Ishikawa (cell line): Measurements from ENCODE around the gene STX1A.
A peak's percentile ranks its signal among the peaks of the same experiment; 100 is the strongest.

Experiments
- CEBPB ChIP-seq: IDR thresholded peaks from 2 replicates; pipeline ENCODE4 v1.6.1; 2012
- CREB1 ChIP-seq: IDR thresholded peaks from 2 replicates; pipeline ENCODE4 v1.6.1; 2012; ENCODE audit warnings: low read depth
- EGR1 ChIP-seq: IDR thresholded peaks from 2 replicates; pipeline ENCODE4 v1.6.1; 2012
- EP300 ChIP-seq: IDR thresholded peaks from 2 replicates; pipeline ENCODE4 v1.6.1; 2012; ENCODE audit warnings: borderline replicate concordance
- FOXM1 ChIP-seq: IDR thresholded peaks from 2 replicates; pipeline ENCODE4 v1.6.1; 2012; ENCODE audit warnings: low read depth, borderline replicate concordance
- MAX ChIP-seq: IDR thresholded peaks from 2 replicates; pipeline ENCODE4 v1.6.1; 2012
- NFIC ChIP-seq: IDR thresholded peaks from 2 replicates; pipeline ENCODE4 v1.6.1; 2012
- RAD21 ChIP-seq: IDR thresholded peaks from 2 replicates; pipeline ENCODE4 v1.6.1; 2012; ENCODE audit warnings: low read depth
- REST ChIP-seq: IDR thresholded peaks from 2 replicates; pipeline ENCODE4 v1.6.1; 2012; ENCODE audit warnings: low read depth, mild to moderate bottlenecking
- TAF1 ChIP-seq: IDR thresholded peaks from 2 replicates; pipeline ENCODE4 v1.6.1; 2012; ENCODE audit warnings: low read depth, mild to moderate bottlenecking
- TCF12 ChIP-seq: IDR thresholded peaks from 2 replicates; pipeline ENCODE4 v1.6.1; 2012; ENCODE audit warnings: low read depth
- TEAD4 ChIP-seq: IDR thresholded peaks from 2 replicates; pipeline ENCODE4 v1.6.1; 2012
- USF1 ChIP-seq: IDR thresholded peaks from 2 replicates; pipeline ENCODE4 v1.6.1; 2012
- YY1 ChIP-seq: IDR thresholded peaks from 2 replicates; pipeline ENCODE4 v1.6.1; 2012; ENCODE audit warnings: low read depth
- ZBTB7A ChIP-seq: IDR thresholded peaks from 2 replicates; pipeline ENCODE4 v1.6.1; 2012; ENCODE audit warnings: low read depth

Gene STX1A

GRCh38 chr7:73659983-73660382 lies 59.5 kb downstream of the STX1A start:
- TF ChIP-seq CEBPB (no peak), TEAD4 (no peak), EP300 (no peak), CREB1 (no peak), REST (no peak), MAX (no peak), TAF1 (no peak), YY1 (no peak)

GRCh38 chr7:73652541-73652949 lies 66.9 kb downstream of the STX1A start:
- no peak for TF ChIP-seq EP300
- TF ChIP-seq FOXM1: no peak
- no peak for TF ChIP-seq TCF12
- no peak for TF ChIP-seq NFIC
- no peak for TF ChIP-seq CEBPB
- TF ChIP-seq CREB1: no peak
- TF ChIP-seq TAF1: no peak
- no peak for TF ChIP-seq YY1
- no peak for TF ChIP-seq EGR1
- TF ChIP-seq MAX: no peak
- TF ChIP-seq REST: no peak

- TF ChIP-seq EP300: no peak
- peak; percentile 53 for TF ChIP-seq REST
- TF ChIP-seq YY1: no peak
- TF ChIP-seq USF1: peak; percentile 71
Observed at GRCh38 chr7:73650524-73650923, 68.9 kb downstream of the STX1A start.

GRCh38 chr7:73649576-73649975 lies 69.9 kb downstream of the STX1A start:
- TF ChIP-seq ZBTB7A (no peak), REST (no peak), USF1 (no peak), MAX (no peak), TCF12 (no peak), TAF1 (no peak), FOXM1 (no peak), RAD21 (no peak), TEAD4 (no peak), EP300 (no peak), YY1 (no peak), EGR1 (no peak), CEBPB (no peak), CREB1 (no peak), NFIC (no peak)
